Endothelial cell of umbilical vein (primary cell): ENCODE results near the gene CCDC171. TPM values are rescaled to one million over a fixed set of nuclear protein-coding genes. Genes with fewer than 3 reads are reported as not detected.

Source experiments
- BruUV-seq: library from RNA; stranded (reverse); fragments of 400-500 nt; replicated peaks from 2 replicates; lab custom pipeline; 2021; lab: Mats Ljungman, UMichigan
- CTCF ChIA-PET: fragments of 300-600, 350-600 bp; sonication (Branson Sonifier 250); formaldehyde crosslinking; loops from one replicate; lab custom pipeline; 2021; ENCODE audit warnings: antibody characterized with exemption, inconsistent platforms; lab: Charles Lee
- POLR2A ChIA-PET: fragments of 300-600, 350-600 bp; sonication (Branson Sonifier 250); formaldehyde crosslinking; loops from one replicate; lab custom pipeline; 2021; ENCODE audit warnings: antibody characterized with exemption, inconsistent platforms; lab: Charles Lee
- DNase-seq: peaks from one replicate; pipeline ENCODE4 v3.0.0-alpha.2; 2011; ENCODE audit warnings: low read depth, low spot score
- FAIRE-seq: peaks from 2 replicates; lab custom pipeline; 2011; peaks lifted over from hg19 to GRCh38; lab: Jason Lieb, UNC
- H2AFZ ChIP-seq: 2 replicates; pipeline ENCODE4 v1.6.0; 2012; ENCODE audit warnings: low read depth, low read length, control low read depth, inconsistent platforms
- H3K27ac ChIP-seq: 2 replicates; pipeline ENCODE4 v1.5.1; 2011; ENCODE audit warnings: low read depth, mild to moderate bottlenecking, control low read depth, low read length, moderate library complexity; ENCODE audit not compliant: insufficient read depth
- H3K27me3 ChIP-seq, 2 experiments: 2 replicates each; pipeline versions ENCODE4 v1.6.0 to v1.6.1; 2011; ENCODE audit warnings: low read length in 2 of 2, mixed read lengths in 1 of 2; ENCODE audit not compliant: control insufficient read depth in 2 of 2, insufficient read depth in 2 of 2
- H3K36me3 ChIP-seq, 2 experiments: 2 replicates in 1 of 2; 3 replicates in 1 of 2; pipeline ENCODE4 v1.5.1; 2011; ENCODE audit warnings: low read length in 2 of 2, mild to moderate bottlenecking in 1 of 2, moderate library complexity in 1 of 2; ENCODE audit not compliant: control insufficient read depth in 2 of 2, insufficient read depth in 2 of 2; ENCODE audit errors: extremely low read depth in 1 of 2
- H3K4me1 ChIP-seq: 3 replicates; pipeline ENCODE4 v1.5.1; 2011; ENCODE audit warnings: mild to moderate bottlenecking, low read length; ENCODE audit not compliant: control insufficient read depth, insufficient read depth; ENCODE audit errors: extremely low read depth
- H3K4me2 ChIP-seq: 2 replicates; pipeline ENCODE4 v1.6.1; 2011; ENCODE audit warnings: low read length, control low read depth, mixed read lengths; ENCODE audit not compliant: insufficient read depth
- H3K4me3 ChIP-seq, 3 experiments: fragments of 200-600 bp in 1 of 3; sonication (generic), shearing (Covaris generic) in 1 of 3; replicated peaks in 1 of 3; 2 replicates each; pipeline ENCODE4 v1.5.1; 2011 to 2016; ENCODE audit warnings: control low read depth in 3 of 3, low read length in 3 of 3, mild to moderate bottlenecking in 2 of 3, inconsistent platforms in 1 of 3, low read depth in 1 of 3, moderate library complexity in 1 of 3; ENCODE audit not compliant: insufficient read depth in 1 of 3
- H3K79me2 ChIP-seq: 2 replicates; pipeline ENCODE4 v1.6.0; 2012; ENCODE audit warnings: low read length, inconsistent platforms; ENCODE audit not compliant: control insufficient read depth, insufficient read depth
- H3K9ac ChIP-seq: replicated peaks from 2 replicates; pipeline ENCODE3; 2011; ENCODE audit warnings: low read length, control low read depth; ENCODE audit not compliant: insufficient read depth; ENCODE audit errors: extremely low read depth
- H3K9me1 ChIP-seq: replicated peaks from 3 replicates; pipeline ENCODE4 v1.6.0; 2011; ENCODE audit warnings: mild to moderate bottlenecking, low read length; ENCODE audit not compliant: control insufficient read depth, insufficient read depth; ENCODE audit errors: extremely low read depth
- H3K9me3 ChIP-seq: replicated peaks from 2 replicates; pipeline ENCODE4 v1.5.1; 2012; ENCODE audit warnings: low read length, inconsistent platforms; ENCODE audit not compliant: control insufficient read depth, insufficient read depth
- H4K20me1 ChIP-seq: replicated peaks from 2 replicates; pipeline ENCODE3; 2011; ENCODE audit warnings: mild to moderate bottlenecking, low read length; ENCODE audit not compliant: control insufficient read depth, insufficient read depth; ENCODE audit errors: extremely low read depth
- CTCF ChIP-seq, 2 donors: IDR thresholded peaks; 1 replicate in 1 of 2; 2 replicates in 1 of 2; pipeline ENCODE4 v1.5.1; 2011; ENCODE audit warnings: low read length in 2 of 2, mild to moderate bottlenecking in 2 of 2, moderate library complexity in 2 of 2, control low read depth in 1 of 2, inconsistent platforms in 1 of 2, low read depth in 1 of 2; ENCODE audit not compliant: insufficient read depth in 1 of 2; ENCODE audit errors: extremely low read depth in 1 of 2
- EZH2 ChIP-seq: IDR thresholded peaks from 2 replicates; pipeline ENCODE4 v1.6.1; 2012; ENCODE audit warnings: borderline replicate concordance, low read depth, mild to moderate bottlenecking, moderate library complexity, low read length, inconsistent platforms; ENCODE audit not compliant: severe bottlenecking
- FOS ChIP-seq: IDR thresholded peaks from 2 replicates; pipeline ENCODE4 v1.6.1; 2011; ENCODE audit warnings: mild to moderate bottlenecking, low read length, moderate library complexity, borderline replicate concordance; ENCODE audit not compliant: insufficient read depth
- GATA2 ChIP-seq: IDR thresholded peaks from 2 replicates; pipeline ENCODE4 v1.7.0; 2011; ENCODE audit warnings: low read depth, mild to moderate bottlenecking, moderate library complexity, mixed read lengths, low read length; ENCODE audit not compliant: insufficient read length, insufficient read depth
- JUN ChIP-seq: IDR thresholded peaks from 2 replicates; pipeline ENCODE4 v1.6.1; 2011; ENCODE audit warnings: borderline replicate concordance, low read depth; ENCODE audit not compliant: insufficient read length, insufficient read depth
- MAX ChIP-seq: IDR thresholded peaks from 2 replicates; pipeline ENCODE4 v1.6.1; 2011; ENCODE audit not compliant: insufficient read depth, insufficient read length
- MYC ChIP-seq: IDR thresholded peaks from one replicate; pipeline ENCODE4 v1.6.1; 2011; ENCODE audit warnings: mild to moderate bottlenecking, low read depth, low read length
- POLR2AphosphoS5 ChIP-seq: IDR thresholded peaks from 2 replicates; pipeline ENCODE4 v1.6.1; 2012; ENCODE audit warnings: low read depth, mild to moderate bottlenecking, control low read depth, low read length, moderate library complexity; ENCODE audit not compliant: insufficient read depth
- dilution Hi-C: fragments of 300-500 bp; cut with MboI; formaldehyde crosslinking; loops from one replicate; pipeline ENCODE4 v1.15.0; 2019; ENCODE audit warnings: low sequenced_read_pairs; ENCODE audit not compliant: extremely low pct_ligation_motif_present
- intact Hi-C: fragments of 100-400 bp; cut with micrococcal nuclease; formaldehyde crosslinking; loops from one replicate; pipeline ENCODE4 v1.10.0; 2022
- polyA plus RNA-seq, 4 experiments: library from polyadenylated mRNA; depleted of rRNA in 3 of 4; stranded (reverse) in 3 of 4; unstranded in 1 of 4; fragments of >200 nt; gene quantifications; 2 replicates each; pipeline versions ENCODE4 v1.2.1 to v1.2.3, GENCODE V29; 2011 to 2012; ENCODE audit warnings: missing spikeins in 1 of 4
- small RNA-seq: library from RNA; depleted of rRNA; stranded (forward); fragments of <200 nt; gene quantifications from one replicate; pipeline ENCODE3, GENCODE V24; 2012; ENCODE audit warnings: low replicate concordance, low read depth; ENCODE audit not compliant: insufficient read depth, insufficient read length
- total RNA-seq: library from RNA; stranded (reverse); gene quantifications from 2 replicates; pipeline ENCODE4 v1.2.3, GENCODE V29; 2021

CCDC171 gene
- total and polyA plus RNA-seq, 2 donors (not counting 3 experiments of a cell fraction or from before 2014, with no cell fraction given): 0.58 to 1.4 TPM

- CTCF ChIA-PET: no interaction called here
Measured at GRCh38 chr9:16023446-16023845, 470.6 kb downstream of the CCDC171 start.

More at GRCh38 chr9:16023446-16023845, 470.6 kb downstream of the CCDC171 start:
- H2AFZ ChIP-seq: no peak overlapping the region
- no TSS peak for BruUV-seq
- no peak overlapping the region for H3K9ac ChIP-seq
- no peaks in the 10 kb centered on the region for H3K9me3 ChIP-seq
- no peak overlapping the region for H3K4me2 ChIP-seq
- no peaks in the 10 kb centered on the region for H4K20me1 ChIP-seq
- H3K27ac ChIP-seq: no peak overlapping the region
- POLR2A ChIA-PET: no interaction called here
- H3K27me3 ChIP-seq: no peaks in the 10 kb centered on the region
- H3K4me3 ChIP-seq: no peak overlapping the region
- FAIRE-seq (no peak), DNase-seq (no peak)
- H3K79me2 ChIP-seq: no peaks in the 10 kb centered on the region
- no peaks in the 10 kb centered on the region for H3K9me1 ChIP-seq
- H3K4me1 ChIP-seq: no peaks in the 10 kb centered on the region
- dilution Hi-C loops (no loop called here), intact Hi-C loops (no loop called here)
- no peaks in the 10 kb centered on the region for H3K36me3 ChIP-seq
- TF ChIP-seq POLR2AphosphoS5 (no peak), MYC (no peak), EZH2 (no peak), FOS (no peak), CTCF (IDR thresholded peaks at IDR 0.05; ENCODE audit: extremely low read depth in 1 of 2, insufficient read depth in 1 of 2, low read depth in 1 of 2, low read length in 2 of 2) (no peak), JUN (no peak), MAX (no peak), GATA2 (no peak)

Small RNA genes lying within 50 kb of the gene (small RNA-seq; reads per million reads assigned to genes)
- gene AL513423.1 (not detected), gene HMGN2P16 (not detected), gene RN7SL98P (not detected), gene RNU6-14P (1.1 reads per million), gene RNU6-246P (not detected)

Other genes starting within 250 kb of the CCDC171 start
- 5.4 and 6.8 TPM in 2 replicates for gene TTC39B, start 245.8 kb upstream of the CCDC171 start, total RNA-seq
- 0.64 and 1.0 TPM in 2 replicates for gene TTC39B, start 245.8 kb upstream of the CCDC171 start, polyA plus RNA-seq
- gene SNAPC3, start 130.2 kb upstream of the CCDC171 start, total RNA-seq: 30.9 and 32.6 TPM in 2 replicates
- 11.9 and 15.2 TPM in 2 replicates for gene SNAPC3, start 130.2 kb upstream of the CCDC171 start, polyA plus RNA-seq
- 69.5 and 76.7 TPM in 2 replicates for gene PSIP1, start 42.1 kb upstream of the CCDC171 start, total RNA-seq
- 8.0 and 12.9 TPM in 2 replicates for gene PSIP1, start 42.1 kb upstream of the CCDC171 start, polyA plus RNA-seq